K562 (cell line): ENCODE measurements around the gene PLA2G15. TPM values are rescaled to one million over a fixed set of nuclear protein-coding genes. Genes with fewer than 3 reads are reported as not detected.

Experiments
- CCNT2 ChIP-seq: IDR thresholded peaks from 2 replicates; pipeline ENCODE4 v1.6.1; 2011; ENCODE audit warnings: borderline replicate concordance, low read depth, mild to moderate bottlenecking, moderate library complexity, mixed read lengths, low read length; ENCODE audit not compliant: insufficient read length; ENCODE audit errors: extremely low read depth
- CHD7 ChIP-seq: fragments of 200-600 bp; sonication (generic); IDR thresholded peaks from one replicate; pipeline ENCODE4 v1.6.1; 2012; ENCODE audit warnings: mild to moderate bottlenecking, low read depth, low read length, inconsistent platforms
- E2F6 ChIP-seq, 2 experiments: IDR thresholded peaks; 2 replicates each; pipeline ENCODE4 v1.6.1; 2011; ENCODE audit warnings: borderline replicate concordance in 1 of 2, control low read depth in 1 of 2, low read depth in 1 of 2, low read length in 1 of 2, mild to moderate bottlenecking in 1 of 2, mixed read lengths in 1 of 2, moderate library complexity in 1 of 2; ENCODE audit not compliant: insufficient read depth in 1 of 2, insufficient read length in 1 of 2, poor library complexity in 1 of 2, severe bottlenecking in 1 of 2; ENCODE audit errors: extremely low read depth in 1 of 2
- IRF1 ChIP-seq: sonication (generic); formaldehyde crosslinking; IDR thresholded peaks from 2 replicates; pipeline ENCODE4 v1.8.0; 2022; ENCODE audit warnings: missing genetic modification reagents, mild to moderate bottlenecking, borderline replicate concordance
- MAFF ChIP-seq: IDR thresholded peaks from 2 replicates; pipeline ENCODE4 v1.6.1; 2012; ENCODE audit warnings: low read length, improper control_type of control experiment
- SETDB1 ChIP-seq: IDR thresholded peaks from one replicate; pipeline ENCODE4 v1.6.1; 2012; ENCODE audit warnings: low read length, control low read depth, inconsistent platforms
- SOX6 ChIP-seq: fragments of 450-650 bp; IDR thresholded peaks from 2 replicates; pipeline ENCODE4 v1.6.1; 2014; ENCODE audit warnings: mild to moderate bottlenecking
- TEAD4 ChIP-seq, 2 experiments: sonication (generic) in 1 of 2; formaldehyde crosslinking in 1 of 2; IDR thresholded peaks; 2 replicates each; pipeline versions ENCODE4 v1.6.1 to v1.8.0; 2012 to 2022; ENCODE audit warnings: borderline replicate concordance in 1 of 2, inconsistent platforms in 1 of 2, low read length in 1 of 2, mild to moderate bottlenecking in 1 of 2, missing genetic modification reagents in 1 of 2
- ZKSCAN3 ChIP-seq: fragments of 250-450 bp; sonication (Bioruptor Pico); IDR thresholded peaks from 2 replicates; pipeline ENCODE4 v1.4.0; 2020
- ZNF282 ChIP-seq: sonication (generic); formaldehyde crosslinking; IDR thresholded peaks from 2 replicates; pipeline ENCODE4 v1.8.1; 2023; ENCODE audit warnings: missing genetic modification reagents
- ZNF586 ChIP-seq: fragments of 450-650 bp; formaldehyde crosslinking; conservative IDR thresholded peaks from 2 replicates; pipeline ENCODE4 v1.4.0; 2020; ENCODE audit warnings: mild to moderate bottlenecking, moderate library complexity
- polyA plus RNA-seq, 8 experiments: library from polyadenylated mRNA; depleted of rRNA in 4 of 8; stranded (reverse) in 5 of 8; unstranded in 3 of 8; fragments of >200 nt; fragmentation: Nextera tagmentation in 2 of 8; fragmentation: Illumina TruSeq in 1 of 8; extraction: Ambion mirVana in 2 of 8; extraction: Trizol in 1 of 8; gene quantifications; 2 replicates each; pipeline versions ENCODE4 v1.2.1 to v1.2.3, GENCODE V29; 2011 to 2014; ENCODE audit warnings: inconsistent platforms in 1 of 8, missing spikeins in 1 of 8
- total RNA-seq, 7 experiments: library from RNA; depleted of rRNA in 6 of 7; stranded (reverse); fragments of >200 nt in 6 of 7; fragmentation: Illumina TruSeq in 2 of 7; extraction: Trizol in 2 of 7; gene quantifications; 2 replicates each; pipeline versions ENCODE4 v1.2.1 to v1.2.3, GENCODE V29; 2011 to 2021; ENCODE audit warnings: low replicate concordance in 1 of 7

Gene PLA2G15
- total and polyA plus RNA-seq, 9 of the 15 experiments (the other 6 are each of a cell fraction or from before 2014, with no cell fraction given), result 0.42 to 8.6 (median 4.8) TPM

- no peak for TF ChIP-seq CHD7
- TF ChIP-seq CCNT2, result peak; percentile 82
- no peak for TF ChIP-seq SOX6
- no peak for TF ChIP-seq IRF1 (CRISPR knock-in tag)
- TF ChIP-seq ZNF282 (CRISPR knock-in tag), result no peak
- no peak for TF ChIP-seq TEAD4 (IDR thresholded peaks at IDR 0.05; ENCODE audit: low read length)
- no peak for TF ChIP-seq TEAD4 (CRISPR knock-in tag; IDR thresholded peaks at IDR 0.05; ENCODE audit: borderline replicate concordance)
- TF ChIP-seq SETDB1, result no peak
- TF ChIP-seq ZNF586 (CRISPR knock-in tag), result no peak
- no peak for TF ChIP-seq ZKSCAN3 (CRISPR knock-in tag)
- TF ChIP-seq E2F6 (IDR thresholded peaks at IDR 0.05; ENCODE audit: borderline replicate concordance in 1 of 2, extremely low read depth in 1 of 2, insufficient read depth in 1 of 2, insufficient read length in 1 of 2, low read depth in 1 of 2, low read length in 1 of 2, poor library complexity in 1 of 2, severe bottlenecking in 1 of 2), result peak in 1 of 2 experiments; percentile 35
- TF ChIP-seq MAFF, result no peak
Observed at GRCh38 chr16:68244903-68245853, at the start of gene PLA2G15 (continued).
